ENCODE data around the gene APRT.

The APRT gene

GRCh38 chr16:88833086-88833485 is 21.4 kb upstream of the APRT start:
- TF ChIP-seq Cebpa-rat (IDR thresholded peaks at IDR 0.05): no peak
- peak overlapping the region in 7 of 11 experiments; percentile 44 to 61 (median 56); a peak in 13 of 22 replicates for H3K4me2 ChIP-seq
- H3K9ac ChIP-seq: peak overlapping the region in 1 of 11 experiments; percentile 13; a peak in 1 of 22 replicates

GRCh38 chr16:88831838-88832237 is 20.1 kb upstream of the APRT start:
- H3K9me3 ChIP-seq (replicated peaks in 1 of 11): no peaks in the 10 kb centered on the region
- H3K27me3 ChIP-seq: peaks cover 10 to 17% (median 14%) of the 10 kb centered on the region in 11 experiments; a peak in 20 of 22 replicates
- no peak overlapping the region for H3K4me3 ChIP-seq
- no peak for TF ChIP-seq Cebpa-rat (IDR thresholded peaks at IDR 0.05)
- H3K4me1 ChIP-seq: peaks cover 0 to 44% (median 34%) of the 10 kb centered on the region in 10 experiments; a peak in 18 of 20 replicates
- no peak overlapping the region for H3K4me2 ChIP-seq
- no peak overlapping the region for H3K27ac ChIP-seq
- no peak overlapping the region for H3K9ac ChIP-seq
- peaks cover 14 to 70% (median 36%) of the 10 kb centered on the region in 11 experiments; a peak in 19 of 22 replicates for H3K36me3 ChIP-seq
- H4K20me1 ChIP-seq: peaks cover 0 to 55% (median 12%) of the 10 kb centered on the region in 11 experiments; a peak in 15 of 22 replicates

More at GRCh38 chr16:88833086-88833485, 21.4 kb upstream of the APRT start:
- H3K27ac ChIP-seq: no peak overlapping the region; a peak in 1 of 22 replicates
- H3K36me3 ChIP-seq: peaks cover 14 to 59% (median 25%) of the 10 kb centered on the region in 11 experiments; a peak in 19 of 22 replicates
- no peak overlapping the region for H3K4me3 ChIP-seq
- H4K20me1 ChIP-seq: peaks cover 0 to 57% (median 20%) of the 10 kb centered on the region in 11 experiments; a peak in 16 of 22 replicates
- H3K27me3 ChIP-seq: peaks cover 10 to 20% (median 15%) of the 10 kb centered on the region in 11 experiments; a peak in 20 of 22 replicates
- H3K4me1 ChIP-seq: peaks cover 11 to 57% (median 47%) of the 10 kb centered on the region in 10 experiments
- no peaks in the 10 kb centered on the region for H3K9me3 ChIP-seq (replicated peaks in 1 of 11)

- Histone ChIP-seq H3K4me3 (no peak overlapping the region), H3K27me3 (peaks cover 3 to 11% (median 8%) of the 10 kb centered on the region in 11 experiments; a peak in 20 of 22 replicates), H3K27ac (no peak overlapping the region), H3K4me1 (peaks cover 0 to 34% (median 24%) of the 10 kb centered on the region in 10 experiments; a peak in 16 of 20 replicates), H3K4me2 (no peak overlapping the region), H3K36me3 (peaks cover 14 to 74% (median 36%) of the 10 kb centered on the region in 11 experiments; a peak in 19 of 22 replicates), H3K9me3 (replicated peaks in 1 of 11) (no peaks in the 10 kb centered on the region), H4K20me1 (peaks cover 0 to 56% (median 2%) of the 10 kb centered on the region in 11 experiments; a peak in 13 of 22 replicates), H3K9ac (no peak overlapping the region)
- no peak for TF ChIP-seq Cebpa-rat (IDR thresholded peaks at IDR 0.05)
Observed at GRCh38 chr16:88830783-88831182, 19.1 kb upstream of the APRT start.

- H3K9ac ChIP-seq: no peak overlapping the region; a peak in 2 of 22 replicates
- H3K4me1 ChIP-seq: peaks cover 0 to 29% (median 19%) of the 10 kb centered on the region in 10 experiments; a peak in 16 of 20 replicates
- TF ChIP-seq Cebpa-rat (IDR thresholded peaks at IDR 0.05): no peak
- H3K4me2 ChIP-seq: no peak overlapping the region
- peaks cover 0 to 6% (median 3%) of the 10 kb centered on the region in 11 experiments; a peak in 13 of 22 replicates for H3K27me3 ChIP-seq
- H3K36me3 ChIP-seq: peaks cover 14 to 69% (median 34%) of the 10 kb centered on the region in 11 experiments; a peak in 19 of 22 replicates
- H4K20me1 ChIP-seq: peaks cover 0 to 51% (median 0%) of the 10 kb centered on the region in 11 experiments; a peak in 12 of 22 replicates
- H3K27ac ChIP-seq: no peak overlapping the region
- no peak overlapping the region for H3K4me3 ChIP-seq
- H3K9me3 ChIP-seq (replicated peaks in 1 of 11): no peaks in the 10 kb centered on the region
Observed at GRCh38 chr16:88830258-88830657, 18.5 kb upstream of the APRT start.

- Histone ChIP-seq H3K4me3 (no peak overlapping the region), H3K4me1 (peaks cover 0 to 20% (median 14%) of the 10 kb centered on the region in 10 experiments; a peak in 16 of 20 replicates), H3K9ac (no peak overlapping the region), H4K20me1 (peaks cover 0 to 48% (median 0%) of the 10 kb centered on the region in 11 experiments; a peak in 9 of 22 replicates), H3K27ac (no peak overlapping the region), H3K9me3 (replicated peaks in 1 of 11) (no peaks in the 10 kb centered on the region), H3K36me3 (peaks cover 14 to 66% (median 37%) of the 10 kb centered on the region in 11 experiments; a peak in 19 of 22 replicates), H3K4me2 (no peak overlapping the region), H3K27me3 (no peaks in the 10 kb centered on the region)
- TF ChIP-seq Cebpa-rat (IDR thresholded peaks at IDR 0.05): no peak
Observed at GRCh38 chr16:88828711-88829110, 17.0 kb upstream of the APRT start.

GRCh38 chr16:88827727-88828126 is 16.0 kb upstream of the APRT start:
- no peak overlapping the region for H3K27ac ChIP-seq
- no peaks in the 10 kb centered on the region for H3K9me3 ChIP-seq (replicated peaks in 1 of 11)

GRCh38 chr16:88826070-88826840 is 14.5 kb upstream of the APRT start:
- Histone ChIP-seq H3K4me1 (peaks cover 0 to 9% (median 2%) of the 10 kb centered on the region in 10 experiments; a peak in 4 of 20 replicates), H3K9me3 (replicated peaks in 1 of 11) (no peaks in the 10 kb centered on the region), H3K36me3 (peaks cover 25 to 79% (median 59%) of the 10 kb centered on the region in 11 experiments; a peak in 21 of 22 replicates), H3K4me3 (no peak overlapping the region), H3K27me3 (no peaks in the 10 kb centered on the region), H4K20me1 (peaks cover 0 to 66% (median 4%) of the 10 kb centered on the region in 11 experiments; a peak in 12 of 22 replicates), H3K27ac (no peak overlapping the region), H3K4me2 (no peak overlapping the region), H3K9ac (no peak overlapping the region)
- no peak for TF ChIP-seq Cebpa-rat (IDR thresholded peaks at IDR 0.05)

More at GRCh38 chr16:88827727-88828126, 16.0 kb upstream of the APRT start:
- Histone ChIP-seq H3K36me3 (peaks cover 14 to 75% (median 44%) of the 10 kb centered on the region in 11 experiments; a peak in 21 of 22 replicates), H4K20me1 (peaks cover 0 to 52% (median 0%) of the 10 kb centered on the region in 11 experiments; a peak in 8 of 22 replicates), H3K9ac (no peak overlapping the region), H3K4me2 (no peak overlapping the region), H3K4me3 (no peak overlapping the region), H3K4me1 (peaks cover 0 to 10% (median 5%) of the 10 kb centered on the region in 10 experiments; a peak in 12 of 20 replicates), H3K27me3 (no peaks in the 10 kb centered on the region)
- TF ChIP-seq Cebpa-rat (IDR thresholded peaks at IDR 0.05): no peak

GRCh38 chr16:88825146-88825545 is 13.4 kb upstream of the APRT start:
- no peak overlapping the region for H3K27ac ChIP-seq
- H3K27me3 ChIP-seq: no peaks in the 10 kb centered on the region
- no peak overlapping the region for H3K4me3 ChIP-seq
- peaks cover 0 to 15% (median 5%) of the 10 kb centered on the region in 10 experiments; a peak in 4 of 20 replicates for H3K4me1 ChIP-seq
- TF ChIP-seq Cebpa-rat (IDR thresholded peaks at IDR 0.05): no peak
- no peaks in the 10 kb centered on the region for H3K9me3 ChIP-seq (replicated peaks in 1 of 11)
- H3K4me2 ChIP-seq: no peak overlapping the region
- H3K36me3 ChIP-seq: peaks cover 30 to 85% (median 59%) of the 10 kb centered on the region in 11 experiments; a peak in 21 of 22 replicates
- peaks cover 0 to 70% (median 7%) of the 10 kb centered on the region in 11 experiments; a peak in 12 of 22 replicates for H4K20me1 ChIP-seq
- no peak overlapping the region for H3K9ac ChIP-seq
